GM18505 (cell line): ENCODE data around the gene RAD51B.

Source experiments
- ATAC-seq: cut with Tn5 transposase; IDR thresholded peaks from one replicate; pipeline ENCODE4 v1.9.1; 2021; ENCODE audit not compliant: unreplicated experiment
- POLR2A ChIP-seq: IDR thresholded peaks from 4 replicates; pipeline ENCODE4 v1.6.1; 2011; ENCODE audit warnings: borderline replicate concordance; ENCODE audit not compliant: insufficient read depth, insufficient read length; ENCODE audit errors: extremely low read depth

The RAD51B gene

GRCh38 chr14:67999290-67999689 lies 179.7 kb downstream of the RAD51B start:
- no peak for TF ChIP-seq POLR2A
- no peak for ATAC-seq

DNA sequence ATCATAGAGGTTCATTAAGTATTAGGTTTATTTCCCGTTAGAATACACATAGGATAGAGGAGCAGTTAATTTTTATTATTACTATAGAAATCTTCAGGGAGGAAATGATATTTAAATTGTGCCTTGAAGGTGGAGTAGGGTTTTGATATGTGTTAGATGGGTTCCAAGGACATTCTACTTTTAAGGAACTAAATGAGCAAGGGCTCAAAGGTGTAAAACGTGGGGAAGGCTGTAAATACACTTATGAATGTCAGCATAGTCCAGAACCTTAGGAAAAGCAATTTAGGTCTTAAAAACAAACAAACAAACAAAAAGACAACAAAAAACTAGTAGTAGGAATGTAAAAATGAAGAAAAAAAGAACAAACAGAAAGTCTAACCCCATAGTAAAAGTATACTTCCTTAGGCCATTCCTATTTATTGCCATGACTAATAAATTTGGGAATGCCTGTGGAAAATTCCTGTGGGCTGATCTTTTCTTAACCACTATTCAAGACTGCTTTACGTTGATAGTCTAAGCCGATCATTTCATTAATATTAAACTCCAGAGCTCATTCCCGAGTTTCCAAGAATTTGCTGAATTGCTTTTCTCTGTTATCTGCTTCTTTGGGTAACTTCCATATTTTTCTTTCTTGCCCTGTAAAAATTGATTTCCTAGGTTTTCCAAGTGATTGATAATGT lies 180.3 kb downstream of the RAD51B start:
- TF ChIP-seq POLR2A, result no peak

GRCh38 chr14:68000511-68000910 lies 180.9 kb downstream of the RAD51B start:
- TF ChIP-seq POLR2A, result no peak
- ATAC-seq, result no peak

More for the DNA sequence above, 180.3 kb downstream of the RAD51B start:
- ATAC-seq, result no peak

DNA sequence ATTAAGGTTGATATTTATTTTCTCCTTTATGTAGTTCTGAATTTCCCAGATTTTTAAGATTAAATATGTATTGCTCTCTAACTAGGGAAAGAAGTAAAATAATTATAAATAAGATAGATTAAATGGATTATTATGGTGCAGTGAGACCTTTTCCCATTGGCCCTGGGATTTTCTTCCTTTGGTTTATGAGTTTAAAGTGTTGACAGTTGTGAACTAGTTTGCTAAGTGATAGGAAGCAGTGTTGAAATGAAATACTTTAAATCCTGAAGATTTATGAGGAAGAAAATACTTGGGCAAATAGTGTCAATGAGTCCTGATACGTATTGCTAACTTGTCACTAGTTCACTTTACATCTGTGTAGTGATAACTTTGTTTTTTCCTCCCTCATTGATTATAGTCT lies 188.9 kb downstream of the RAD51B start:
- ATAC-seq, result no peak
- TF ChIP-seq POLR2A, result no peak

GRCh38 chr14:68011406-68012028 lies 191.9 kb downstream of the RAD51B start:
- TF ChIP-seq POLR2A, result no peak
- ATAC-seq, result no peak

GRCh38 chr14:68012871-68013270 lies 193.3 kb downstream of the RAD51B start:
- ATAC-seq, result no peak
- no peak for TF ChIP-seq POLR2A

DNA sequence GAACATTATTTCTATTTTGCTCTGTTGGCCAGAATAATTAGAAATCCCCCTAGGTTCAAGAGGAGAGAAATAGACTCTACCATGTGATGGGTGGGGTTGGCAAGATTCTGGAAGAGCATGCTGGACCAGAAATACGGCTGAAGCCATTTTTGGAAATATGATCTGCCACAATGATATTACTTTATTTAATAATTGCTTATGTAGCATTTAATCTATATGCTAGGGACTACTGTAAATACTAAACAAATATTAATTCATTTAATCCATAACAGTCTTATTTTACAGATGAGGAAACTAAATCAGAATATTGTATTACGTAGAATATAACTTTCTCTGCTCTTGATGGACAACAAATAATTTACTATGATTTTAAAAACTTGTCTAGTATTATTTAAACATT lies 193.7 kb downstream of the RAD51B start:
- no peak for TF ChIP-seq POLR2A
- ATAC-seq, result no peak

DNA sequence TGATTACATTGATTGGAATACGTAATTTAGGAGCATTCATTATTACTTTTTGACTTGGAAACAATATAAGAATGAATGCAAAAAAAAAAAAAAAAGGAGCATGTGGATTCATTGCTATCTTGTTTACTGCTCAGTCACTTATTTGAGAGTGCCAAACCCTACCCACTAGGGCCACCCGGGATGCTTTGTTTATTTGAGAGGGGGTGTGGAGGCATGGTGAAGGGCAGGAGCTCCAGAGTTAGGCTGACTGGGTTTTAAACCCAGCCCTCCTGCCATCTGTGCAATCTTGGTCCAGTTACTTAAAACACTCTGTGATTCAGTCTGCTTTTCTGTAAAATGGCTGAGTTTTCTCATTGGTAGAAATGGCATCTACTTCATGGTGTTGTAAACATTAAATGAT lies 195.2 kb downstream of the RAD51B start:
- no peak for TF ChIP-seq POLR2A
- no peak for ATAC-seq

- no peak for ATAC-seq
- no peak for TF ChIP-seq POLR2A
These were observed 196.0 kb downstream of the RAD51B start for GRCh38 chr14:68015356-68016254.

GRCh38 chr14:68016255-68016914 lies 196.8 kb downstream of the RAD51B start:
- TF ChIP-seq POLR2A, result no peak
- no peak for ATAC-seq

- TF ChIP-seq POLR2A, result no peak
- ATAC-seq, result no peak
These were observed 199.0 kb downstream of the RAD51B start for GRCh38 chr14:68018598-68018997.

- no peak for ATAC-seq
- no peak for TF ChIP-seq POLR2A
These were observed 200.9 kb downstream of the RAD51B start for GRCh38 chr14:68020493-68020892.
